Fibroblast of pulmonary artery (primary cell): Measurements from ENCODE around the gene MAP7.

Experiments
- DNase-seq: peaks from one replicate; pipeline ENCODE4 v3.0.0-alpha.2; 2010; ENCODE audit warnings: low read depth
- H3K4me3 ChIP-seq: replicated peaks from 2 replicates; pipeline ENCODE4 v1.5.1; 2011; ENCODE audit warnings: low read depth, mild to moderate bottlenecking, control low read depth, low read length, moderate library complexity
- CTCF ChIP-seq: IDR thresholded peaks from 2 replicates; pipeline ENCODE4 v1.5.1; 2011; ENCODE audit warnings: mild to moderate bottlenecking, control low read depth, low read length, inconsistent platforms; ENCODE audit errors: missing control alignments

Gene MAP7

DNA sequence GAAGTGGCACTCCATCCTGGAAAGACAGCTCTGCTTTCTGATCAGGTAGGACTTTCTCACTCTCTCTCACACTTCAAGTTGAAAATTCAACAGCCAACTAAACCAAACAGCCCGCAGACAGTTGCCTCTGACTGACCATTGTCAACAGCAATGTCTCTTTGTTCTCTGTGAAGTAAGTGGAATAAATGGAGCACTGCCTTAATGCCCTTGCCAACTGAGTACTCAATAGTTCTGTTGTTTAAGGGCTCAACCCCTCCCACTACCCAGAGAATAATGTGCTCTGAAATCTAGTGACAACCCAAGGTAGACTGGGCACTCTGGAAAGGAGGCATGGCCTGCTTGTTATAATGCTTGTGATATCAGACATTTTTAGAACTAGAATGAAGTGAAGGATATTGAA lies 243.8 kb downstream of the MAP7 start:
- no peak for DNase-seq
- TF ChIP-seq CTCF, result no peak
- no peak overlapping the region for H3K4me3 ChIP-seq

DNA sequence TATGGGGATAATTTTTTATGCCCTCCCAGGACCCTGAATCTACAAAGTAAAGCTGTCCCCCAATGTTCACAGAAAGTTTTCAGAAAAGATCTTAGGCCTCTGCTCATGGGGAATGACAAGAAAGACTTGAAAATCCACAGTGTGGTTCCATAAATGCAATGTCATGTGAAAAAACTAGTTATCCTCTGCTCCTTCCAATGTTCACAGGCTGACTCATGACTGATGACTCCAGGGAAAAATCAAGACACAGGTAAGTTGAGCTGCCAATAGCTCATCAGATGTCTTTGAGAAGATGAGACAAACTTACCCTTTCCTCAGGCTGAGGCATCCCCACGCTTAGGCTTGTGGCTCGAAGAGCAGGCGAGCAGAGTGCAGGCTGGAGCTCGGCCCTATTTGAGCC lies 245.8 kb downstream of the MAP7 start:
- no peak overlapping the region for H3K4me3 ChIP-seq
- TF ChIP-seq CTCF, result no peak
- no peak for DNase-seq

- TF ChIP-seq CTCF, result no peak
- no peak overlapping the region for H3K4me3 ChIP-seq
- DNase-seq, result no peak
These were observed 246.7 kb downstream of the MAP7 start for GRCh38 chr6:136303516-136303915.

- no peak for DNase-seq
- no peak overlapping the region for H3K4me3 ChIP-seq
- no peak for TF ChIP-seq CTCF
These were observed 255.6 kb downstream of the MAP7 start for GRCh38 chr6:136294621-136295020.
